CD4-positive, alpha-beta T cell treated with Interleukin-15 for 1 hour (primary cell): ENCODE measurements around the gene IFITM2.
"Not testable (repeated sequence)": the region's sequence is repeated elsewhere in the genome, so short reads cannot be mapped to it uniquely, and the experiment has no call there.

ENCODE experiments used
- DNase-seq: peaks from one replicate; pipeline ENCODE4 v3.0.0-alpha.2; 2020

The IFITM2 gene

DNA sequence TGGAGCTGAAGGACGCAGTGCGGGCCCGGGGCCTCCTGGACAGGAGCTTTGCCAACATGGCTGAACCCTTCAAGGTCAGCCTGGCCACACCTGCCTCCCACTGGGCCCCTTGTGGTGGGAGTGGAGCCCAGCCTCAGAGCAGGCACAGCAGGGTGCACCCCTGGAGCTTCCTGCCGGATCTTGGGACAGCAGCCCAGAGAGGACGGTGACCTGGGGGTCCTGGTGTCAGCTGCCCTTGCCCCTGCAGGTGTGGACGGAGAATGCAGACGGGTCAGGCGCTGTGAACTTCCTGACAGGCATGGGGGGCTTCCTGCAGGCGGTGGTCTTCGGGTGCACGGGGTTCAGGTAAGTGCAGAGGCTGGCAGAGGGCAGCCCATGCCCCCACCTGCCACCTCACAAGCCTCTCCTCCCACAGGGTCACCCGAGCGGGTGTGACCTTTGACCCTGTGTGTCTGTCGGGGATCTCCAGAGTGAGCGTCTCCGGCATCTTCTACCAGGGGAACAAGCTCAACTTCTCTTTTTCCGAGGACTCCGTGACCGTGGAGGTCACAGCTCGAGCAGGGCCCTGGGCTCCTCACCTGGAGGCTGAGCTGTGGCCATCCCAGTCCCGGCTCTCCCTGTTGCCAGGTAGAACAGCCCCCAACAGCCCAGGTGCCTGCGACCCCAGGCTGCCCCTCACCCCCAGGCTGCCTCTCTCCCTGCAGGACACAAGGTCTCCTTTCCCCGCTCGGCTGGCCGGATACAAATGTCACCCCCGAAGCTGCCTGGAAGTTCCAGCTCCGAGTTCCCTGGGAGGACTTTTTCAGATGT lies 13.6 kb upstream of the IFITM2 start:
- DNase-seq, result no peak

DNA sequence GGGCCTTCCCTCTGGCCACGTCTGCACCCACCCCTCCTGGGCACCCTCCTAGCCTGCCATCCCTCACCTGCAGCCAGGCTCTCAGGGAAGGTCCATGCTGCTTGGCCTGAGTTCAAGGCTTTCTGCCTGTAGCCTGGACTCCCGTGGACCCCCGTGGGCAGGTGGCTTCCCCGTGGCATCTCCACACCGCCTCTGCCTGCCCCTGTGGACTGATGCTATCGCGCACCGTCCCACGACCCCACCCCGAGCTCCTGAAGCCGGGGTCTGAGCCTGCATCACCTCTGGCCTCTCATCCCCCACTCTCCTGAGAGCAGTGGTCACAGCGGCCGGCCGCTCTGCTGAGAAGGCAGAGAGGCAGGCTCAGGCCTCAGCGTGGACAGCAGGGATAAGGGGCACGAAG lies 12.8 kb upstream of the IFITM2 start:
- DNase-seq, result no peak

GRCh38 chr11:295351-296170 lies 12.1 kb upstream of the IFITM2 start:
- no peak for DNase-seq

DNA sequence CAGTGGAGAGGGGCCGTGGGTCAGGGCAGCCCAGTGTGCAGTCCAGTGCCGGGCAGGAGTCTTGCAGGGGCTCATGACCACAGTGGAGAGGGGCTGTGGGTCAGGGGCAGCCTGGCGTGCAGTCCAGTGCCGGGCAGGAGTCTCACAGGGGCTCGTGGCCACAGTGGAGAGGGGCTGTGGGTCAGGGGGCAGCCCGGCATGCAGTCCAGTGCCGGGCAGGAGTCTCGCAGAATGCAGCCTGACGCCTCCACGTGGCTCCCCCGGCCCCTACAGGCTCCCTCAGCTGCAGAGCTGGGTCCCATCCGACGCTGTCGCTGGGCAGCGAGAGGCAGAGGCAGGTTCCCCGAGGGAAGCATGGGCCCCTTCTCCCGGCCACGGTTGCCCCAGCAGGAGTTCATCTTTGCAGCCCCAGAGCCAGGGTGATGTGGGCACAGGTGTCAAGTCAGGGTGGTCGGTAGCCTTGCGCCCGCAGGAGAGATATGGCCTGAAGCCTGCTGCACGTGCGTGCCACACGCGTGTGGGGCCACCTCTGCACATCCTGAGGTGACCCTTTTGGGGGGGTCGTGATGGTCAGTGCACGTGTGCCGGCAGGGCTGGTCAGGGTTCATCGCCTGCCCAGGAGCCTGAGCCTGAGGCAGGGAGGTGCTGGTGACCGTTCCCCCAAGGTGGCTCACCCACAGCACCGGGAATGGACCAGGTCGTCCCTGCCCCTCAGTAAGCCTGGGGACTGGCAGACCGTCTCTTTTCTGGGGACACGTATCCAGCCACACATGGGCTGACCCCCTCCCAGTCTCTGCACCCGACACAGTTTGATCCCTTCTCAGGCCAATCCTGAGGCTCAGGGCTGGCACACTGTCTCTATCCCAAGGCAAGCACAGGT lies 11.2 kb upstream of the IFITM2 start:
- DNase-seq, result no peak

DNA sequence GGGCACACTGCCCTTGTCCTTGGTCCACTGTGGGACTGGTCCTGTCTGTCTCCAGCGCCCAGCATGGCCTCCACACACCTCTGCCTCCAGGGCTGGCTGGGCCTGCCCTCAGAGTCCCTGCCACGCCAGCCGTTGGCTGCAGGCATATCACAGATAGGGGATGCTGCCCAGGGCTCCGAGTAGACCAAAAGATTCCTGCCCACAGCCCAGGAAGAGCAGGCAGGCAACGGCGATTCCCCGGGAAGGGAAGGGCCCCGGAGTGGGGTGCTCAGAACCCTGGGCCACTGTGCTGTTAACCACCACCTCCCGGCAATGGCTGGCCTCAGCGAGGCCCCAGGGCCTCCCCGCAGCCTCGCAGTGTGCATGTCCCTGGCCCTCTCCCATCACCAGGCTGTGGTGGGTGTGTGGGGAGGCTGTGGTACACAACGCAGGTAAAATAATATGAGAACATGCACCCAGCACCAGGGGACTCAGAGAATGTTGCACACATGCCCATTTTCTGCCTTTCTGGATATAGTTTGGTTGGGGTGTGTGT lies 10.5 kb upstream of the IFITM2 start:
- no peak for DNase-seq

DNA sequence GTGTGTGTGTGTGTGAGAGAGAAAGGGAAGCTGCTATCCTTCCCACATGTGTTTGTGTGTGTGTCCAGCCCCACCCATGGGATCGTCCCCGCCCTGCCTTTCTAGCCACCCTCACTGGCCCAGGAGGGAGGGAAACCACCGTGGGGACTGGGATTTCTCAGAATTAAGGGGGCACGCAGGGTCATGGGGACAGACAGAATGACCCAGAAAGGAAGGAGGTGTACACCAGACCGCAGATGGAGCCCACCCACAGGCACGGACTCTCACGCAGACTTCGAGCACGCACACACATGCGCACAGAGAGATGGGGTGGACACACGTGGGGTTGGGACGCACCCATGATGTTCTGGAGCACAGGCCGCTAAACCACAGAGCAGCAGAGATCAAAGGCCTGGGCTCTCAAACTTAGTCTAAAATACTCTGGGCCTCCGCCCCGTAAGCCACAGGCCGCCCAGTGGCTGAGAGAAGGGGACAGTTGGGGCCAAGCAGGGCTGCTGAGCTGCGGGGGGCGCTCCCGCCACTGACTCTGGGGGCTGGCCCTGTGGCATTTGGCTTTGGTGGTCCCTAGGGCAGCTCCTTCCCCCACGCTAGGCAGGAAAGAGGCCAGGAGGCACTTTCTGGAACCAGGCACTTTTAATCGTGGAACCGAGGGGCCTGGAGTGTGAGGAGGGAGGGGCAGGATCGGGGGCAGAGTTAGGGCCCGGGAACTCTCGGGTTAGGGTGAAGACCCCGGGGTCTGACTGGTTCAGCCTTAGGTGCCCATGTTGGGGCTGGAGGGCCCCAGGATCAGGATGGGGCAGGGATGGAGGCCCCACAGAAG lies 9.8 kb upstream of the IFITM2 start:
- peak; percentile 67 for DNase-seq

GRCh38 chr11:298406-299065 lies 9.1 kb upstream of the IFITM2 start:
- peak; percentile 15 for DNase-seq

DNA sequence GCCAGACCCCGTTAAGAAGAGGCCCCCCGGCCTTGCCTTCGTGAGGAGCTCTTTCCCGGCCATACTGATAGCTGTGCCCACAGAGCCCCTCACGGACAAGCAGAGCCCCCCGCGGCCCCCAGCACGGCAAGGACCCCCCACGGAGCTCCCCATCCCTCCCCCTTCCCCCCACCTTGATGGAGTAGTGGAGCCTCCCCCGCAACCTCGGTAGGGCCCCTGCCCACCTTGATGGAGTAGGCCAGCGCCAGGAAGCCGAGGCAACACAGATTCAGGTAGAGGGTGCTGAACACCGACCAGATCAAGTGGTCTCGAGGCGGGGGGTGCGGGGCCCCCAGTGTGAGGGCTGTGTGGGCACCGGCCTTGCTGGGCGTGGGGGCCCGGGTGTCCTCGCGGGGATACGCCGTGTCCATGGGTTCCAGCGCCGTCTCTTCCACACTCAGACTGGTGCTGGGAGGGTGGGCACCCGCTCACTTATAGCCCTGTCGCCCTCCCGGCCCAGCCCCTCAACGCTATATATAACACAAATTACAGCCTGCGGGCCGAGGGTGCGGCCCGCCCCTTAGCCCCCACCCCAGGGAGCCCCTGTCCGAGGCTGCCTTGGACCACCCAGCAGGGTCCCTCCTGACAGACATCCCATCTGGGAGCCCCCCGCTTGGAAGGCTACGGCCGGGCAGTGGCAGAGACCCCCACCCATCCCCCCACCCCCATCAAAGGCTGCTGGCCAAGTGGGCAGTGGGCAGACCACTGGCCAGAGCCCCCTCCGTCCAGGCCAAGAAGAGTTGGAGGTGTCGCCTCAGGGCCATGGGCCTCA lies 8.3 kb upstream of the IFITM2 start, which contains the start of gene IFITM5:
Gene IFITM5 (minus strand): TSS at position 446 of the 811 bp plus-strand sequence. CDS start 36 bp downstream, at position 410.
- no peak for DNase-seq

GRCh38 chr11:299951-300735 lies 7.5 kb upstream of the IFITM2 start:
- DNase-seq, result no peak

DNA sequence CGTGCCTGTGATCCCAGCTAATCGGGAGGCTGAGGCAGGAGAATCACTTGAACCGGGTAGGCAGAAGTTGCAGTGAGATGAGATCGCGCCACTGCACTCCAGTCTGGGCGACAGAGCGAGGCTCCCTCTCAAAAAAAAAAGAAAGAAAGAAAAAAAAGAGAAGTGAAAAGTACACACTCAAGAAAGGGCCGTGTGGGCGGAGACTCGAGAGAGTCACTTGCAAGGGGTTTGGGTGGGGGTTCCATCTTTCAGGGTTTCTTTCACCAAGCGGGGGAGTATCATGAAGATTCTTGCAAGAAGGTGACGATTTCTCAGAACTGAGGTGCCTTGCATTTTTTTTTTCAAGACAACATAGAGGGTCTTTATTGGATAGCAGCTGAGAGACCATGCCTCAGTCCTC lies 4.3 kb upstream of the IFITM2 start:
- no peak for DNase-seq

DNA sequence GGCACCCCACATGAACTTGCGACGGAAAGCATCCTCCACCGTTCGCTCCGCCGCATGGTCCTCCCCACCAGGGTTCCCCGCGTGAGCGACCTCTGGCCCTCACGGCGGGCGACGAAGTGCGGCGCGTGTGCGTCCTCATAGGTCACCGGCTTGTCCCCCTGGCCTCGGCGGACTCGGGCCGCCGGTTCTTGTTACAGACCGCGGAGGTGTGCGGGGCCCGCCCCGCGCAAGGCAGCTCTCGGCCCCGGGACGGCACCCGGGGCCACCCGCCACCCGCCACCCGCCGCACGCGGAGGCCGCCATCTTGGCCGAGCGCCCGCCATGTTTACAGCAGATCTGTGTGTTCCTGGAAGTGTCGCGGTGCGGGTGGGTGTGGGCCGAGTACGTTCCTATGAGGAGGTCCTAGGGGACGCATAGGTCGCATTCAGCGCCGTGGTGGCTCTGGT lies 3.5 kb upstream of the IFITM2 start:
- DNase-seq, result no peak

DNA sequence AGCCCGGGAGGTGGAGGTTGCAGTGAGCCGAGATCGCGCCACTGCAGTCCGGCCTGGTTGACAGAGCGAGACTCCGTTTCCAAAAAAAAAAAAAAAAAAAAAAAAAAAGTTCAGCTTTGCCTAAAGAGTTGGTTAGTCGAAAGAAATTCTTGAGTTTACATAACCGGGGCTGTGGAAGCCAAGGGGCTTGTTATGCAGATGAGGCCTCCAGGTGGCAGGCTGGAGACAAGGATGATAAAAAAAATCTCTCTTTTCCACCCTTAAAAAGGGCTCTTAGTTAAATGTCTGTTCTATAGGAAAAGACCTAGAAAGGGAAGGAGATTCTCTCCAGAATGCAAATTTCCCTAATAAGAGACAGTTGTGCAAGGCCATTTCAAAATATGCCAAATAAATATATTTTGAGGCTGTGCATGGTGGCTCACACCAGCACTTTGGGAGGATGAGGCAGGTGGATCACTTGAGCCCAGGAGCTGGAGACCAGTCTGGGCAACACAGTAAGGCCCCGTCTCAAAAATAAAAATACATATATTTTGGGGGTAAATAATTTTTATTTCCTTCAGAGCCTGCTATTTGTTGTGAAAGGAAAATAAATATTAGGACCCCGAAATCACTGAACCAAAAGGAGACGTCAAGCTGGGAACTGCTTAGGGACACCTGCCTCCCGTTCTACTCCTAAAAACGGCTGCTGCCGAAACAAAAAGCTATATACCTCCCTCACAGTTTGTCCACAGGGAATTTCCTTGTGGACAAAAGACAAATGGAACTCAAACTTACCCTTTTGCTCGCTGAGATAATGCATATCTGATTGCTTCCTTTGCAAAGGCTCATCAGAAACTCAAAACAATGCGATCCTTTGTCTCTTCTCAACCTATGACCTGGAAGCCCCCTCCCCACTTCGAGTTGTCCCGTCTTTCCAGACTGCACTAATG lies 2.4 kb upstream of the IFITM2 start:
- DNase-seq, result peak; percentile 66

DNA sequence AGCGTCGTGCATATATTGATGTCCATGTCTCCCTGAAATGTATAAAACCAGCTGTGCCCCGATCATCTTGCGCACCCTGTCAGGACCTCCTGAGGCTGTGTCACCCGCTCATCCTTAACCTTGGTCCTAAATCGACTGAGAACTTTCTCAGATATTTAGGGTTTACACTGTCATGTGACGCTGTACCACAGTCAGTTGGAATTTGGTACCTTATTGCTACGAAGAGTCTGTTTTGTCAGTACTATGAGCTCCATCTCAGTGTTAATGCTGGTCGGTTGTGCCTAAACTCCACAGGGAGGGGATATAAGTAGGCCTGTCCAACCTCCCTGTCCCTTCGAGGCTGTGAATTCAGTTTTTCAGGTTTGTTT lies 1.8 kb upstream of the IFITM2 start:
- DNase-seq, result no peak

DNA sequence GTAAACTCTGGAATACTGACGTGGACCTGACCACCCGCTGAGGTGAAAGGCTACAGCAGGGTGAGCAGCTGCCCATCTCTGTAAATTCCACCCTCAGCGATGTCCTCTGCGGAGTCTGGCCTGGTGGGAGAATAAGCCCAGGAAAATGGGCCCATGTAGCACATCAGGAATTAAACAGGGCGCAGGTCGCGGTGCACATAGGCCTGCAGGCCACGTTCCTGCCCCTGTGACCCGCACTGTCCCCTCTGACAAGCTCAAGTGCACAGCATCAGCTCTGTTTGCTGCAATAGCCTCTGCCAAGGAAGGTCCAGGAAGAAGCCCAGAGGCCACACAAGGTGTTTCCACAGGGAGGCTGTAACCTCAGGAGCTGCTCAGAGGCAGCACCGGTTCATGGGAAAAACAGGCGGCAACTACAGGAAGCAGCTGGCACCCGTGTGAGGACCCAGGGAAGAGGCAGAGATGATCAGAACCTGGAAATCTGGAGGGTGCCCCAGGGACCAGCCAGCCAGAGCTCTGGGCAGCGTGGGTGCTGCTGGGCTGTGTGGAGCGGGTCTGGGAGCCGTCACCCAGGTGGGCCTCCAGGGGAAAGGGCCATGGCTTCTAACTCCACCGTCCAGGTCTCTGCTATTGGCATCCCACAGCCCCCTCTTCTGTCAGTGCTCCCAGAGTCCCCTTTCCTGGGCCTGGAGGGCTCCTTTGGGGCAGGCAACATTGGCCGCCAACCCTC lies 808 bp upstream of the IFITM2 start:
- DNase-seq, result no peak

GRCh38 chr11:308740-309665 lies 1.4 kb downstream of the IFITM2 start:
- DNase-seq, result not testable (repeated sequence)

- DNase-seq, result not testable (repeated sequence)
Measured at GRCh38 chr11:309979-310572, 2.5 kb downstream of the IFITM2 start.
